HG02610 (cell line): ENCODE results near the gene PLEKHM3.

Source experiments
- ATAC-seq: cut with Tn5 transposase; IDR thresholded peaks from one replicate; pipeline ENCODE4 v1.9.1; 2021; ENCODE audit warnings: mild to moderate bottlenecking, moderate library complexity; ENCODE audit not compliant: unreplicated experiment

Gene PLEKHM3, protein sequence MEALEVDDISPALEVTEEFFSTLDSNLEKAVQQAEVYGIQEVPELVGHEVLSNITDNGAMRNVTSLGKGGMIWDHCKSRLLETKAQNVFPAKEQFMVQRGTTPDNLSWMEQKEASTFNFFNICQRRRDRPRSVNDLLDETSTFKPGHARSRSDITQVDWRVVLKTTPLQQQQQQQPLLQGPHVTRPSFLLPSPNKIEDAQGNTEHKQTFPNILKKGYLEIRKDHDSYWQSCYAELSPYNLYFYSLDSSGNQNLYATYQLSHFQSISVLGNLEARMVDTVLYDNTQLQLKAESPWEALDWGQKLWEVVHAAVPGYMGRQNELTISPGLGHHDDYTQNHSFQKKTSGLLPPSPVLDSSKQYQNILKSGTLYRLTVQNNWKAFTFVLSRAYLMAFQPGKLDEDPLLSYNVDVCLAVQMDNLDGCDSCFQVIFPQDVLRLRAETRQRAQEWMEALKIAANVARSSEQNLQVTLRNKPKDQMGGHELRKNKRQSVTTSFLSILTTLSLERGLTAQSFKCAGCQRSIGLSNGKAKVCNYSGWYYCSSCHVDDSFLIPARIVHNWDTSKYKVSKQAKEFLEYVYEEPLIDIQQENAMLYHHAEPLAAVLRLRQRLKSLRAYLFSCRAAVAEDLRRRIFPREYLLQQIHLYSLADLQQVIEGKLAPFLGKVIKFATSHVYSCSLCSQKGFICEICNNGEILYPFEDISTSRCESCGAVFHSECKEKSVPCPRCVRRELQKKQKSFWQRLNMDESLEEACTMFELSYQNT

DNA sequence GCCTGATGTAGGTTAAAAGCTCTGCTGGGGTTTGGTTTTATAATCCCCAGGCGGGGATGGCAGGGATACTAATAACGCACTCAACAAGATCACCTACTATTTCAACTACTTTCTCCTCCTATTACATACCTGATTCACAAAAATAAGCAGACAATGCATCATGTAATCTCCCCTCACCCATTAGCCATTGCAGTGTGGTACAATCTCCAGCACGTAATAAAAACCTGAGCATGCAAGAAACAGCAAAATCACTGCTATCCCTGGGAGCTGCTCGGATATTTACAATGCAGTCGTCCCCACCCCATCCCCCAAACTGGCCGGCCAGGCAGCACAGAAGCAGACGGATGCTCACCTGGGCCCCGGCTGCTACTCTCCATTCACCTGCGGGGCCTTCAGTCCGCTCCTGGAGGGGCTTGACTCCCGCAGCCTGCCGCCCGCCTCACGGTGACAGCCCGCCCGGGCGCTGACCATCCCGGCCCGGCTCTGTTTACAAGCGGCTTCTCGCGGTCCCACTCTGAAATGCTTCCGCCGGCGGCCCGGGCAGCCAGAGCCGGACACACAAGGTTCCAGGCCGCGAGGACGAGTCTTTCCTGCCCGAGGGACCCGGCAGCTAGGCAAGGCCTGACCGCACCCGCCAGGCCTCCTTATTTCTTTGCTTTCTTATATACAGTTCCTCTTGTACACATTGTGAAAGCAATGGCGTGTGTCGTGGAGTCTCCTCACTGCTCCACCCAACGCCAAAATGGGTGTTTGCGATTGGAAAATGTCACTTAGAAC, at the start of gene PLEKHM3:
TSS of gene PLEKHM3 (minus strand) at position 491 of the 777 bp plus-strand sequence. CDS start 23,888 bp downstream, outside the sequence.
- ATAC-seq = peak; percentile 93

DNA sequence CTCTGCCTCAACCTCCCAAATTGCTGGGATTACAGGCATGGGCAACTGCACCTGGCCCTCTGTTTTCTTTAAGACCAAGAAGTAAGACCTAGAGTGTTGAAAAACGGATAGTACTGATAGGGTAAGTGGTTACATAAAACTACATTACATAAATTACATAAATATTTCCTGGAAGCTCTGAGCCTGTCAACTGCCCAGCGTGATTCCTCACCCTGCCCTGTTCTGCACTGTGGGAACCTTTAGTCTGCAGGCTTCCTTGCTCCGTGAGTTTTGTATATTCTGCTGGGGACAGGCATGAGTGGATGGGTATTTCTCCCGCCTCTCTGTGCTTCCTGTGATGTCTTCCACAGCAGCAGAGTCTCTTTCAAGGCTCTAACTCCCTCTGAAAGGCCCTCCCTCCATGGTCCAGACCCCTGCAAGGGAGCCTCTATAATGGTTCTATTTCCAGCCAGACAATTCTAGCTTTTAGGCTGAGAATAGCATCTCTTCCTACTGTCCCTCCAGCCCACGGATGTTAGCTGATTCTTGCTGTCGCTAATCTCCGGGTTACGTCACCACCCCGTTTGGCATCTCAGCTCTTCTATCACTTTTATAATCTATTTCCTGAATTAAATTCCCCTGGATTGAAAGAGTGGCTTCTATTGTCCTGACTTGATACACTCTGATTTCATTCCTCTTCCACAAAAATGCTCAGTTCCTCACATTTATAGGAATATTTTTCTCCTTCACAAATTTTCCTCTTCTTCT, 49.5 kb upstream of the PLEKHM3 start:
- ATAC-seq = no peak

DNA sequence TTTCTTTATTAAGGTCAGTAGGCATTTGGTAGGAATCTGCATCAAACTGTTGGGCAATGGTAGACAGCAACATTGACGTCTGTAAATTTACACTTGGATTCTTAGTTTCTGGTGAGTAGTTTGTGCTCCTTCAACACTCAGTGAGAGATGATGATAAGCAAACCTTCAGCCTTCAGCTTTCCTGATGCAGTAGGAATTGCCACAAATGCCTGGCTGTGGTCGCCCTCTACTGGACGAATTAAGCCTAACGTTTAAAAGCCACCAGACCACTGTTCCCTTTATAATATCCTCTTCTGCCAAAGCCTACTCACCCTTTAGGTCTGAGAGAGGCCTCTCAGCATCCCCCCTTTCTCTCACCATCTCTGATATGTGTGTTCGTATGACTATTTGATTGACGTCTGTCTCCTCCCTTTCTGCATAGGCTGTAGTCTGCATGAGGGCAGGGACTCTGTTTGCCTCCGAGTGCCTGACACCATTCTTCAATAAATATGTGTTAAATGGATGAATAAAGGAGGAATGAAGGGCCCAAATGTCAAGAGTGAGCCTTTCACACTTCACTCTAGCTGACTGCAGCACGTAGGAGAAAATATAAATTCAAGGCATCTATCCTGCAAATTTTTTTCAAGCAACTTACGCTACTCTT, 47.0 kb upstream of the PLEKHM3 start:
- peak; percentile 74 for ATAC-seq

DNA sequence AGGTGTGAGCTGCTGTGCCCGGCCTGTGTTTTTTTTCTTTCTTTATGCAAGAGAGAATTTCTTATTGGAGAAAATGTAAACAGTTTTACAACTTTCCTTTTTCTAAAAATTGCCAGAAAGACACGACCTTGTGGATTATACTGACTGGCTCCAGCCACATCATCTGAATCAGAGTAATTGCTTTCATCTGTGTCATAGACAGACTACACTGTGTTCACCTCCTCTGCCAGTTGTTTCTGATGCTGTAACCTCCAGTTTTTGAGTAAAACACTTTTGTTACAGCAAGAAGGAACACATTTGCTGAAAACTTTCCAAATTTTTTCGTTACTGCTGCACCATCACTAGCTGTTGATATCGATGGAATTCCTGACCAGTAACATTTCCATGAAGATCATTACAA, 43.9 kb upstream of the PLEKHM3 start:
- no peak for ATAC-seq

DNA sequence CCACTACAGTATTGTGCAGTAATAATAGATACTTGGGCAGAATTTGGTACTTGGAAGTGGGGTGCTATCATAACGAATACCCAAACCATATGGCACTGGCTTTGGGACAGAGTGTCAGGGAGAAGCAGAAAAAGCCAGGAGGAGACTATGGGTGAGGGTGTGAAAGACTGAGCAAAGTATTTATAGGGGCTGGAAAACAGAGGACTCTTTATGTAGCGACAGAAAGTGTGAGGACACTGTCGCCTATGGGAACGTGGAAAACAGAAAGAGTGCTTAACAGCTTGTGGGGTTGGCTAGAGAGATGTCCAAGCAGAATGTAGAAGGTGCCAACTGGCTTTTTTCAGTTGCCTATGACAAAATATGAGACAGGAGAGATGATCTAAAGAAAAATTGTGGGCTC, 40.7 kb upstream of the PLEKHM3 start:
- no peak for ATAC-seq

DNA sequence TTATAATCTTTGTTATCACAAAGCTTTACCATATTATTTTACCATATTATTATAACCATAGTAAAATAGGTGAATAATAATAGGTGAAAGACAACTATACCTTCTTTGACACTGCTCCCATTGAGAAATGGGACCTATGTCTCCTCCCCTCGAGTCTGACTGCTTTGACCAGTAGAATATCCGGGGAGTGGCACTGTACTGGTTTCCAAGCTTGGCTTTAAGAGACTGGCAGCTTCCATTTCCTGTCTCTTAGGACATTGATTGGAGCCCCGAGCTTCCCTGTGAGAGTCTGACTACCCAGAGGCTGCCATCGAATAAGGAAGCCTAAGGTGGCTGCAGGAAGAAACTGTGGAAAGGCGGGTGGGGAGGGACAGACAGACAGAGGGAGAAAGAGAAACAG, 40.1 kb upstream of the PLEKHM3 start:
- ATAC-seq = no peak

DNA sequence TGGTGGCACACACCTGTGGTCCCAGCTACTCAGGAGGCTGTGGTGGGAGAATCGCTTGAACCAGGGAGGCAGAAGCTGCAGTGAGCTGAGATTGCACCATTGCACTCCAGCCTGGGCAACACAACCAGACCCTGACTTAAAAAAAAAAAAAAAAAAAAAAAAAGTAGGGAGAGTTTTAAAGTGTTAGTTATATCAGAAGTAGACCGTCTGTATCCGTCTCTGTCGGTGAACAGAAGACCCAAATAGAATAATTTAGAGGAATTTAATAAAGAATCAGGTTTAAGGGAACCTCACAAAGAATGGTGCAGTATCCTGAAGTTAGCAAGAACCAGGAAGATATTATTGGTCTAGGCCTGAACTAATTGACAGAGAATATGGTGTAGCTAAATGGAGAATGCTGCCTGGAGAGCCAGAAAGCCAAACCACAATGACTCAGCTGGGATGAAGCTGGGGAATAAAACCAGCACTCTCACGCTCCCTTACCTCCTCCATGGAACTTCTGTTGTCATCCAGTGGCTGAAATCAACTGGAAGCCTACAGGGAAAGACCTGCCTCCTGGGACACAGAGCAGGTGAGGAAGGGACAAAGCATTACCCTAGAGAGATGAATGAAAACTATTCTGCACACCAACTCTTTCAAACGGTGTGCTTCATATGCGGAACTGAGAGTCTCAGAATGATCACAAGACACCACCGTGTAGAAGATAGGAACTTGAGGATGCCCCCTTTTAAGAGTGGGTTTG, 39.1 kb upstream of the PLEKHM3 start:
- peak; percentile 53 for ATAC-seq

DNA sequence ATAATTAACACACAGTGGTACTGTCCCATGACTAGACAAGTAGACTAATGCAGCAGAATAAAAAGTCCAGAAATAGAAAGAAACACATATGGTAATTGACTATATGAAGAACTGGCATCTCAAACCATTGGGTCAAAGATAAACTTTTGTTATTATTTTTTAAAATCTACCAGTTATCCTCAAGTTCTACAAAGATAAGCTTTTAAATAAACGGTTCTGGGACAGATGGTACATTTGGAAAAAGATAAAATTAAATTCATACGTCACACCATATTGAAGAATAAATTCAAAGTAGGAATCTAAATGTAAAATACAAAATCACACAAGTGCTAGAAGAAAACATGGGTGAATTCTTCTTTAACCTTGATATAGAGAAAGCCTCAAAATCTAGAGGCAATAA, 37.6 kb upstream of the PLEKHM3 start:
- ATAC-seq = no peak

DNA sequence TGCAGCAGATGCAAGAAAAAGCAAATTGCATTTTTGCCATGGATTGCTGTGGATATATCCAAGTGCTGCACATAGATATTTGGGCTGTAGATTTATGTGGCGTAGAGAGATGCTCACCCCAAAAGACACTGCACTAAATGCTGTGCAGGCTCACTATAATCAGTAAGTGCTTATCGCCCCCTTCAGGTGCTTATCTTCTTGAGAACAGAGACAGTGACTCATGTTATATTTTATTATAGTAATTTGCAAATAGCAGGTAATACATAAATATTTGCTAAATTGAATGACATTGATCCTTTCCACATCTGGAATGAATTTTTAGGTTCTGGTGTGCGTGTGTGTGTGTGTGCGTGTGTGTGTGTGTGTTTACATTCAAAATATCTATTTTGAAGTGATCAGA, 36.8 kb upstream of the PLEKHM3 start:
- ATAC-seq = no peak

DNA sequence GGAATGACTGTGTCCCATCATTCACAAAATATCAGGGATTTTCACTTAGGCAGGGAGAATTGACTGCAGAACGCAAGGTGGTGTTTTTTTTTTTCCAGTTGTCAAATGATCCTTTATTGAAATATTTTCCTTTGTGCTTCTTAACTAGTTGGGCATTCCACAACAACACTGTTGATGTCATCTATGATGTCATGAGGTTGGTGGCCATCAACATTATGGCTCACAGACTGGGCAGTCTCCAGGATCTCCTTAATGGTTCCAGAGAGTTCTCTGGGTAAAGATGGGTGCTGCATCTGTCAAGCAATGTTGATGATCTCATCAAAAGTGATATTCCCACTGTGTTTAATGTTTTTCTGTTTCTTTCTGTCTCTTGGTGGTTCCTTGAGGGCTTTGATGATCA, 31.8 kb upstream of the PLEKHM3 start:
- ATAC-seq = no peak

DNA sequence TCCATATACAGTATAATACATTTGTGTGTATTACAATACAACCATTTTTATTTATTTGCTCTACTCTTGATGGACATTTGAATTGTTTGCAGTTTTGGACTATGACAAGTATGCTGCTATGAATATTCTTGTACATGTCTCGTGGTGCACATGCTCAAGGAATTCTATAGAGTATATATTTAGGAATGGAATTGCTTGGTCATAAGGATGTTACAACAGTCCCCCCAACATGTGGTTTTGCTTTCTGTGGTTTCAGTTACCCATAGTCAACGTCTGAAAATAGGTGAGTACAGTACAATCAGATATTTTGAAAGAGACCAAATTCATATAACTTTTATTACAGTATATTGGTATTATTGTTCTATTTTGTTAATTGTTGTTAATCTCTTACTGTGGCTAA, 24.1 kb upstream of the PLEKHM3 start:
- no peak for ATAC-seq

DNA sequence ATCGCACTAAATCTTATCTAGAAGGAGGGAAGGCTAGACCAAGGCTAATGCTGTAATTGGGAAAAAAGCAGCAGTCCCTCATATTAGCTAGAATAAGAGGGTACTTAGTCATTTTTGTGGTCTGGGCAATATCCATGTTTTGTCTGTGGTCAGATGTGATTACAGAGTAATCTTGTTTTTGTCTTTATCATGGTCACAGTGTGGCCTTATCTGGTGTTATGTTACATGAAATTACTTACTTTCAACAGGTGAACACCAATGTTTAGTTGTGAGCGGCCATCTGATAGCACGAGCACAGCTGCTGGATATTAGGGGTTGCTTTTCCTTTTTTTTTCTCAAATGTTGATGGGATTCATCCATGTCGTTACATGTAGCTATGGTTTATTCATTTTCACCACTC, 23.7 kb upstream of the PLEKHM3 start:
- no peak for ATAC-seq

DNA sequence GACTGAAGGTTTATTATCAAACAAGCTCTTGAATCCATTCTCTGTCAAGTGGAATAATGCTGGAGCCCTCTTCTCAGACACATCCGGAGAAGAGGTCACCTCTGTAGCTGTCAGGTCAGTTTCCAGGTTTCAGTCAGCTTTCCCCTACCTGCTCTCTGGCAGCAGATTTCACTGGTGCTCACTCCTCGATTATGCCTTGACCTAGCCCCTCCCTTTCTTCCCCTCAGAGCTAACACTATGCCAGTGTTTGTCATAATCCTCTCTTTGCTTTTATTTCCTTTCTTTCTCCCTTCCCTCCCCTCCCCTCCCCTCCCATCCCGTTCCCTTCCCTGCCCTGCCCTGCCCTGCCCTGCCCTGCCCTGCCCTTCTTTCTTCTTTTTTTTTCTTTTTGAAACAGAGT, 22.5 kb upstream of the PLEKHM3 start:
- ATAC-seq = no peak

DNA sequence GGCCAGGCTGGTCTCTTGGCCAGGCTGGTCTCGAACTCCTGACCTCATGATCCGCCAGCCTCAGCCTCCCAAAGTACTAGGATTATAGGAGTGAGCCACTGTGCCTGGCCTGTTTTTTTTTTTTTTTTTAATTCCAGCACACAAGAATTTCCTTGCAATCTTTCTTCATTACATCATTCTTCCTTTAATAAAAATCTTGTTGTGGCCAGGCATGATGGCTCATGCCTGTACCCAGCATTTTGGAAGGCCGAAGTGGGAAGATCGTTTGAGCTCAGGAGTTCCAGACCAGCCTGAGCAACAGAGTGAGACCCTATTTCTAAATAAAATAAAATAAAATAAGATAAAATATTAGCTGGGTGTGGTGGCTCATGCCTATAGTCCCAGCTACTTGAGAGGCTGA, 21.4 kb upstream of the PLEKHM3 start:
- ATAC-seq = no peak

DNA sequence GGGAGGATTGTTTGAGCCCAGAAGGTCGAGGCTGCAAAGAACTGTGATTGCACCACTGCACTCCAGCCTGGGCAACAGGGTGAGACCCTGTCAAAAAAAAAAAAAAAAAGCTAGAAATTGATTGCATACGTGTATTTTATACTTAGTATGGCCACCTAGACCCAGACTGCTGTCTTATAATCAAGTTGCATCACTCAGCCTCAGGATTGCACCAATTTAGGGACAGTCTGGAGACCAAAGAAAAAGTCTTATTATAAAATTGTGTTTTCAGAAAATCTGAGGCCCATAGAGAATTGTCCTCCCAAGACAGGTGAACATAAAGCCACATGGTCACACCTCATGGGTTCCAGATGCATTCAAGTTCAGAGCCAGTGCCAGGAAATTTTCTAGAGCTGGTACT, 17.1 kb upstream of the PLEKHM3 start:
- no peak for ATAC-seq

DNA sequence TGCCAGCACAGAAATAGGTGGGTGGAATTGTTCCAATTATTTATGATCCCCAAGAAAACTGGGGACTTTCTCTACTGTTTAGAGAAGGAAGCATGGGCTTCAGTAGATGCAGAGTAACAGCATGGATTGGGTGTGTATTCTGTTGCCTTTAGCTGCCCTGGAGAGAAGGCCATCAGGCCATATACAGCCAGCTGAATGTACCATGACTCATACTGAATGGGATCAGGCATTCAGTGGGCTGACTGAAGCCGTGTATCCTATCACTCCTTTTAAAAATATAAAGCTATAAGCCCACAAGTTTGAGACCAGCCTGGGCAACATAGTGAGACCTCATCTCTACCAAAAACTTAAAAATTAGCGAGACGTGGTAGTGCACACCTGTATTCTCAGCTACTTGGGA, 16.7 kb upstream of the PLEKHM3 start:
- no peak for ATAC-seq

DNA sequence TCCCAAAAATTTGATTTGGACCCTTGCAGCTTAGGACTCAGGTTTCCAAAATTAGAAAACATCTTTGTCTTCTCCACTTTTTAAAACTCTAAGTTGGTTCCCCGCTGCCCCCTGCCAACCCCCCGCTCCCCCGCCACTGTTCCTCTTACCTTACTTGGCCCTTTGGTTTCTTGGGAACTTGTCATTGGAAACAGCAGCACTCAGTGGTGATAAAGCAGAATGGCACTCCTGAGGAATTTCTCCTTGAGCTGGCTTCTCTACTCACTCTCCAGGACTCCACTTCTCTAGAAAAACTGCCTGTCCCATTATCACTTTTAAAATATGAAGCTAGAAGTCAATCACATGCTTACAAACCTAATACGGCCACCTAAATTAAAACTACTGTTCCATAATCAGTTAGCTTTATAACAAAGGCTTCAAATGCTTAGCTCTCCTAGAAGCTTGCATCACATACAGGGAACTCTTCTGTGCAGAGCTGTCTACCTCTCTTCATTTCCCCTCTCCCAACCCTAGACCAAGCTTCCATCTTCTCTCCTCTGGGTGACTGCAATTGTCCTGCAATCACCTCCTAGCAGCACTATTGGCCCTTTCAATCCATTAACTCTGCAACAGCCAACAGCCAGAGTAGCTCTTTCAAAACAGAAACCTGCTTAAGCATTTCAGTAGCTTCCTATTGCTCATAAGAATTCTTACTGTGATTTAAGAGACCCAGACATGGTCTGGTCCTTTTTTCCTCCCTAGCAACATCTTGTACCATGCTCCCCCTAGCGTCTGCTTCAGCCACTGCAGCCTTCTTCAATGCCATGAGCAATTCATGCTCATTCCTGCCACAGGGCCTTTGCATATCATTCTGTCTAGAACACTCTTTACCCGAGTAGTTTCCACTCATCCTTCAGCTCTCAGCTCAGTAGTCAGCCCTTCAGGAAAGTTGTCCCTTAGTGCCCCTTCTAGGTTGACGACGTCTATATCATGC, 15.2 kb upstream of the PLEKHM3 start:
- peak; percentile 85 for ATAC-seq

DNA sequence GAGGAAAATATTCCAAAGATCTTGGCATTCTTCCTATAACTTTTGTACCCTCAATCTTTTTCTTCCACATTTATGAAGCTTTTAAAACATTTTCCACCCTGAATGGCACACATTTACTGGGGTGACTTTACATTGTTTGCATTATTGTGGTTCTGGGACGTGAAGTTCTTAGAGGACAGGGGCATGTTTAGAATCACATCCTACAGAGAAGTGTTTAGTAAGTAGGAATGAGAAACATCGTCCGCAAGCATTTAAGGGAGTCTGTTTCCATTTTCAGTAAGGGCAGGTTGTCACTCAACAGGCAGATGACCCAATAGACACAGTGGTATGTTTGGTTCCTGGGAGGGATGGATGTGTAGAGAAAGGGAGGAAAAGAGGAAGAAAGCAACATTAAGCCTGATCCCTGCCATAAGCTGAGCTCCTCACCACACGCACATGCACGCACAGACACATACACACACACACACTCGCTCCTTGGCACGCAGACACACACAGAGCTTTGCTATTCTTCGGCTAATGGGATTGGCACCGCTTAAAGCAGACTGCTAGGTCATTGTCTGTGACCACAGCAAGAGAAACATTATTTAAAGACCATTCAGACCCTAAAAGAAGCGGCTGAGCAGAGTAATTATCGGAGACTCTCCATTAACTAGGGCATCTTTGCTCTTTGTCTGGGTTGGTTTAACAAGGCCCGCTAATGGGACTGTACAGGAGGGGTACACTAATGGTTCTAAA, 14.2 kb upstream of the PLEKHM3 start:
- ATAC-seq = no peak
